Activated naive CD8-positive, alpha-beta T cell treated with anti-CD3 and anti-CD28 coated beads for 36 hours (primary cell): ENCODE measurements around the gene GPC1. TPM values are rescaled to one million over a fixed set of nuclear protein-coding genes. Genes with fewer than 3 reads are reported as not detected.

Experiments
- total RNA-seq, 2 experiments: library from RNA; stranded (reverse); gene quantifications; one replicate each; pipeline ENCODE4 v1.2.3, GENCODE V29; 2021

The GPC1 gene
- total RNA-seq, 2 experiments from 2014 or later, result 0.64 to 1.3 TPM

Other genes with a start within 250 kb of the GPC1 start
- gene ANKMY1, start 122.3 kb downstream of the GPC1 start, total RNA-seq, result 10 to 100 TPM; 13.3 to 15.9 TPM
- 1 to 10 TPM; 6.7 to 6.9 TPM for gene DUSP28, start 124.7 kb downstream of the GPC1 start, total RNA-seq
- 10 to 100 TPM; 33.8 to 37.2 TPM for gene RNPEPL1, start 132.8 kb downstream of the GPC1 start, total RNA-seq
- gene CAPN10, start 151.1 kb downstream of the GPC1 start, total RNA-seq, result 10 to 100 TPM; 30.1 to 32.3 TPM
- gene GPR35, start 189.8 kb downstream of the GPC1 start, total RNA-seq, result 1 to 10 TPM; 7.6 to 7.8 TPM
- not detected for gene AQP12B, start 247.2 kb downstream of the GPC1 start, total RNA-seq